GM23338 (cell line): ENCODE results near the gene ROR1. TPM values are rescaled to one million over a fixed set of nuclear protein-coding genes. Genes with fewer than 3 reads are reported as not detected.

Experiments
- ATAC-seq: fragments of 200-7000 bp; cut with Tn5 transposase; 3 replicates; pipeline ENCODE4 v1.9.1; 2020
- DNase-seq: peaks from one replicate; pipeline ENCODE4 v3.0.0-alpha.2; 2015; ENCODE audit warnings: low spot score
- H2AFZ ChIP-seq: fragments of 200-600 bp; sonication (generic); 2 replicates; pipeline ENCODE4 v1.8.0; 2016; ENCODE audit warnings: antibody characterized with exemption, mild to moderate bottlenecking, moderate library complexity
- H3F3A ChIP-seq: fragments of 200-600 bp; sonication (generic); replicated peaks from 2 replicates; pipeline ENCODE4 v1.8.0; 2017; ENCODE audit warnings: antibody characterized with exemption, mixed run types, low read depth
- H3K27ac ChIP-seq: fragments of 200-600 bp; sonication (generic); 2 replicates; pipeline ENCODE4 v1.6.1; 2016; ENCODE audit warnings: low read depth
- H3K27me3 ChIP-seq: fragments of 200-600 bp; sonication (generic); 2 replicates; pipeline ENCODE4 v1.8.0; 2016; ENCODE audit warnings: mild to moderate bottlenecking, mixed run types, moderate library complexity; ENCODE audit not compliant: insufficient read depth
- H3K36me3 ChIP-seq: fragments of 200-600 bp; sonication (generic); 2 replicates; pipeline ENCODE4 v1.8.0; 2016; ENCODE audit warnings: mild to moderate bottlenecking; ENCODE audit not compliant: insufficient read depth
- H3K4me1 ChIP-seq: fragments of 200-600 bp; sonication (generic); 2 replicates; pipeline ENCODE4 v1.8.0; 2016; ENCODE audit warnings: mild to moderate bottlenecking, moderate library complexity; ENCODE audit not compliant: insufficient read depth
- H3K4me2 ChIP-seq: fragments of 200-600 bp; sonication (generic); 2 replicates; pipeline ENCODE4 v1.7.1; 2017; ENCODE audit warnings: mixed run types
- H3K4me3 ChIP-seq: fragments of 200-600 bp; sonication (generic); 2 replicates; pipeline ENCODE4 v1.6.1; 2016; ENCODE audit warnings: mixed run types
- H3K79me2 ChIP-seq: fragments of 200-600 bp; sonication (generic); replicated peaks from 2 replicates; pipeline ENCODE4 v1.8.0; 2017; ENCODE audit warnings: mild to moderate bottlenecking; ENCODE audit not compliant: insufficient read depth
- H3K9me2 ChIP-seq: fragments of 200-600 bp; sonication (generic); 2 replicates; pipeline ENCODE4 v1.8.0; 2017; ENCODE audit not compliant: insufficient read depth
- H4K20me1 ChIP-seq: fragments of 200-600 bp; sonication (generic); replicated peaks from 2 replicates; pipeline ENCODE4 v1.8.0; 2017; ENCODE audit warnings: mild to moderate bottlenecking; ENCODE audit not compliant: insufficient read depth
- H3K27ac Mint-ChIP-seq: 2 replicates; pipeline ENCODE4 v1.8.0; 2020; ENCODE audit warnings: inconsistent platforms, mild to moderate bottlenecking, moderate library complexity, mixed read lengths
- H3K27me3 Mint-ChIP-seq: 3 replicates; pipeline ENCODE4 v1.8.0; 2022; ENCODE audit warnings: low read depth, mild to moderate bottlenecking, moderate library complexity, mixed read lengths, inconsistent platforms; ENCODE audit not compliant: insufficient read depth, poor library complexity
- H3K36me3 Mint-ChIP-seq: 3 replicates; pipeline ENCODE4 v1.8.0; 2021; ENCODE audit warnings: low read depth, mild to moderate bottlenecking, inconsistent platforms, moderate library complexity, mixed read lengths
- H3K4me1 Mint-ChIP-seq: 3 replicates; pipeline ENCODE4 v1.8.0; 2020; ENCODE audit warnings: mild to moderate bottlenecking, inconsistent platforms, mixed read lengths
- H3K4me3 Mint-ChIP-seq: 3 replicates; pipeline ENCODE4 v1.8.0; 2021; ENCODE audit warnings: moderate library complexity, mild to moderate bottlenecking, inconsistent platforms, mixed read lengths
- H3K9me3 Mint-ChIP-seq: 3 replicates; pipeline ENCODE4 v1.8.0; 2020; ENCODE audit warnings: moderate library complexity, mild to moderate bottlenecking, inconsistent platforms, mixed read lengths
- EZH2phosphoT487 ChIP-seq: fragments of 200-600 bp; sonication (generic); IDR thresholded peaks from one replicate; pipeline ENCODE4 v1.8.1; 2018; ENCODE audit warnings: antibody characterized with exemption; ENCODE audit not compliant: unreplicated experiment
- JUNB ChIP-seq: IDR thresholded peaks from one replicate; pipeline ENCODE4 v1.6.1; 2016; ENCODE audit warnings: antibody characterized with exemption; ENCODE audit not compliant: unreplicated experiment
- POLR2AphosphoS5 ChIP-seq: IDR thresholded peaks from 2 replicates; pipeline ENCODE4 v1.6.1; 2016; ENCODE audit warnings: antibody characterized with exemption, low read depth
- ZNF114 ChIP-seq: fragments of 250-450 bp; sonication (Bioruptor Pico); IDR thresholded peaks from 2 replicates; pipeline ENCODE4 v1.5.0; 2020; ENCODE audit warnings: mild to moderate bottlenecking, moderate library complexity
- polyA plus RNA-seq: library from polyadenylated mRNA; unstranded; fragments of >200 nt; fragmentation: Nextera tagmentation; extraction: Ambion mirVana; gene quantifications from 2 replicates; pipeline ENCODE4 v1.2.1, GENCODE V29; 2016
- total RNA-seq: library from RNA; depleted of rRNA; stranded (reverse); fragments of >200 nt; shearing (Covaris generic); gene quantifications from 2 replicates; pipeline ENCODE4 v1.2.3, GENCODE V29; 2014
- TF ChIP-seq, protein P1 (sequence below), 2 experiments: fragments of 200-600 bp in 1 of 2; sonication (generic) in 1 of 2; conservative IDR thresholded peaks; 2 replicates each; pipeline versions ENCODE4 v1.5.1 to v1.6.1; 2016 to 2017; ENCODE audit warnings: antibody characterized with exemption in 2 of 2, low read depth in 2 of 2, mild to moderate bottlenecking in 2 of 2, moderate library complexity in 1 of 2
- TF ChIP-seq, protein P2 (sequence below): fragments of 250-450 bp; sonication (Bioruptor Pico); IDR thresholded peaks from 2 replicates; pipeline ENCODE4 v1.5.0; 2020; ENCODE audit warnings: mild to moderate bottlenecking, moderate library complexity

Gene ROR1
- total and polyA plus RNA-seq, 2 experiments from 2014 or later: 59.7 to 96.0 TPM

DNA sequence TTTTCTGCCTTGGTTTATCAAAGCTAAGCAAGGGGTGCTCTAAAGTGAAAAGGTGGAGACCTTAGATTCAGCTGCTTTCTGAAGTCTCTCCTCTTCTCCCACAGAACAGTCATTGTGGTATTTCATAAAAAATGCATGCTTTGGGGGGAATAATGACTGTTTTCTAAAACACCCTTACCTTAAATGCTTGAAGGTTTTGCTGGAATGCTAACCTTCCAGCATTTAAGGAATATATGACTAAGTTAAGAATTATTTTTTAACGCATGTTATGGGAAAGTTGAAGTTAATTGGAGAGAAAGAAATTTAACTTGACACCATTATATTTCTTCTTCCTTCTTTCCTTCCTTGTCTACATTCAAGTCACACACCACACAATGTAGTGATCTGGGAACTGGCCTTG, 162.5 kb downstream of the ROR1 start:
- Histone ChIP-seq H3F3A (no peaks in the 10 kb centered on the region), H3K4me1 (no peaks in the 10 kb centered on the region), H4K20me1 (peaks cover 49% of the 10 kb centered on the region), H3K9me2 (no peaks in the 10 kb centered on the region; the same call in 1 of the 2 replicates), H3K36me3 (no peaks in the 10 kb centered on the region), H3K4me2 (no peak overlapping the region), H3K27me3 (no peaks in the 10 kb centered on the region), H2AFZ (no peak overlapping the region), H3K4me3 (no peak overlapping the region), H3K27ac (no peak overlapping the region), H3K79me2 (peaks cover 91% of the 10 kb centered on the region)
- Mint-ChIP-seq H3K27ac (no peak overlapping the region), H3K9me3 (no peaks in the 10 kb centered on the region), H3K27me3 (peaks cover 8% of the 10 kb centered on the region), H3K36me3 (no peaks in the 10 kb centered on the region), H3K4me1 (peaks cover 12% of the 10 kb centered on the region), H3K4me3 (no peak overlapping the region)
- TF ChIP-seq, protein P1, sequence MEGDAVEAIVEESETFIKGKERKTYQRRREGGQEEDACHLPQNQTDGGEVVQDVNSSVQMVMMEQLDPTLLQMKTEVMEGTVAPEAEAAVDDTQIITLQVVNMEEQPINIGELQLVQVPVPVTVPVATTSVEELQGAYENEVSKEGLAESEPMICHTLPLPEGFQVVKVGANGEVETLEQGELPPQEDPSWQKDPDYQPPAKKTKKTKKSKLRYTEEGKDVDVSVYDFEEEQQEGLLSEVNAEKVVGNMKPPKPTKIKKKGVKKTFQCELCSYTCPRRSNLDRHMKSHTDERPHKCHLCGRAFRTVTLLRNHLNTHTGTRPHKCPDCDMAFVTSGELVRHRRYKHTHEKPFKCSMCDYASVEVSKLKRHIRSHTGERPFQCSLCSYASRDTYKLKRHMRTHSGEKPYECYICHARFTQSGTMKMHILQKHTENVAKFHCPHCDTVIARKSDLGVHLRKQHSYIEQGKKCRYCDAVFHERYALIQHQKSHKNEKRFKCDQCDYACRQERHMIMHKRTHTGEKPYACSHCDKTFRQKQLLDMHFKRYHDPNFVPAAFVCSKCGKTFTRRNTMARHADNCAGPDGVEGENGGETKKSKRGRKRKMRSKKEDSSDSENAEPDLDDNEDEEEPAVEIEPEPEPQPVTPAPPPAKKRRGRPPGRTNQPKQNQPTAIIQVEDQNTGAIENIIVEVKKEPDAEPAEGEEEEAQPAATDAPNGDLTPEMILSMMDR (conservative IDR thresholded peaks at IDR 0.05; ENCODE audit: low read depth in 2 of 2): no peak
- no peak for DNase-seq
- ATAC-seq: no peak

DNA sequence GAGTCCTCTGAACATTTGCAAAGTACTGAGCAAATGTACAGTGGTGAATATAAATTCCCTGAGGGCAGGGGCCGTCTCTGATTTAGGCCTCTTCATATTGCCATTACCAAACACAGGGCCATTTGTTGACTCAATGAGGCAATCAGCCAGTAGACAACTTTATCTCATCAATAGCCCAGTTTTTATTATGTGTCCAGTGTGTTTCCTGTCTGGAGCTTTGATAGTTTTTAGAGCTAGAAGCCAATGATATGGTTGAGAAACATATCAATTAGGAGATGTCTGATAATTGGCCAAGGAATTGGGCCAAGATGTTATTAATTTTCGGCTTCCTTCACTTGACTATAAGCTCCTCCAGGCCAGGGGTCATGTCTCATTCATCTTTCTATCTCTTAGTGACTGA, 163.0 kb downstream of the ROR1 start:
- H3K4me2 ChIP-seq: no peak overlapping the region
- TF ChIP-seq, protein P1 (conservative IDR thresholded peaks at IDR 0.05; ENCODE audit: low read depth in 2 of 2): no peak
- ATAC-seq (no peak), DNase-seq (no peak)
- no peaks in the 10 kb centered on the region for H3K4me1 ChIP-seq
- H3K4me3 Mint-ChIP-seq: no peak overlapping the region
- no peaks in the 10 kb centered on the region for H3K27me3 ChIP-seq
- H3K27ac ChIP-seq: no peak overlapping the region
- no peak overlapping the region for H3K27ac Mint-ChIP-seq
- H3K9me3 Mint-ChIP-seq: no peaks in the 10 kb centered on the region
- peaks cover 91% of the 10 kb centered on the region for H3K79me2 ChIP-seq
- H3K36me3 Mint-ChIP-seq: no peaks in the 10 kb centered on the region
- no peaks in the 10 kb centered on the region; the same call in 1 of the 2 replicates for H3K9me2 ChIP-seq
- H2AFZ ChIP-seq: no peak overlapping the region
- H3K36me3 ChIP-seq: no peaks in the 10 kb centered on the region
- H3K27me3 Mint-ChIP-seq: peaks cover 8% of the 10 kb centered on the region
- no peak overlapping the region for H3K4me3 ChIP-seq
- no peaks in the 10 kb centered on the region for H3F3A ChIP-seq
- peaks cover 44% of the 10 kb centered on the region for H4K20me1 ChIP-seq
- H3K4me1 Mint-ChIP-seq: peaks cover 14% of the 10 kb centered on the region

DNA sequence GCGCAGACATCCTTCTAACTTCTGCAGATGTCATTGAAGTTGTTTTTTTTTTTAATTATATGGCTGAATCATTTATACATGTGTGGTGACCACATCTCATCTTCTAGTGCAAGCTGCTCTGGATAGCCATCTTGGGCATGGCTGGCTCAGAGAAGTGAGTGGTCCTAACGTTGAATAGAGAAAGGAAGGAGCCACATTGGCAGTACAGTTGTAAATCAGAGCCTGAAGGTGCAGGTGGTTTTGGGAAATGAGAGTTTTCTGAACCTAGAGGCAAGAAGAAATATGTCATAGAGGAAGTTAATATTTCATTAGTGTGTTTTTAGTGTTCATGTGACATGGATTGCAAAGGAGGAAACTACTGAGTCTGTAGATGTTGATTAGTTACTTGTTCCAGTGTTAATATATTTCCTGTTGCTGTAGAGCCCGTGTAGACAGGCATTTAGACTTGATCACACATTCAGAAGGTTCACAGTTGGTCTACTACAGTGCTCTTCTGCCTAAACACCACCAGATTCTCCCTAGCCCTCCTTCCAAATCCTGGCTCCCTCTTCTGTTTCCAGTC, 163.7 kb downstream of the ROR1 start:
- no peaks in the 10 kb centered on the region for H3K27me3 ChIP-seq
- H3K27ac ChIP-seq: no peak overlapping the region
- Mint-ChIP-seq H3K36me3 (no peaks in the 10 kb centered on the region), H3K4me3 (no peak overlapping the region), H3K27ac (no peak overlapping the region), H3K4me1 (peaks cover 17% of the 10 kb centered on the region), H3K27me3 (peaks cover 6% of the 10 kb centered on the region), H3K9me3 (no peaks in the 10 kb centered on the region)
- no peak overlapping the region for H3K4me3 ChIP-seq
- H3K4me1 ChIP-seq: no peaks in the 10 kb centered on the region
- peaks cover 41% of the 10 kb centered on the region for H4K20me1 ChIP-seq
- no peaks in the 10 kb centered on the region; the same call in 1 of the 2 replicates for H3K9me2 ChIP-seq
- H3K4me2 ChIP-seq: no peak overlapping the region
- peaks cover 88% of the 10 kb centered on the region for H3K79me2 ChIP-seq
- DNase-seq: no peak
- ATAC-seq: no peak
- H3K36me3 ChIP-seq: no peaks in the 10 kb centered on the region
- H2AFZ ChIP-seq: no peak overlapping the region
- H3F3A ChIP-seq: no peaks in the 10 kb centered on the region
- no peak for TF ChIP-seq JUNB
- no peak for TF ChIP-seq POLR2AphosphoS5
- no peak for TF ChIP-seq ZNF114
- TF ChIP-seq, protein P2, sequence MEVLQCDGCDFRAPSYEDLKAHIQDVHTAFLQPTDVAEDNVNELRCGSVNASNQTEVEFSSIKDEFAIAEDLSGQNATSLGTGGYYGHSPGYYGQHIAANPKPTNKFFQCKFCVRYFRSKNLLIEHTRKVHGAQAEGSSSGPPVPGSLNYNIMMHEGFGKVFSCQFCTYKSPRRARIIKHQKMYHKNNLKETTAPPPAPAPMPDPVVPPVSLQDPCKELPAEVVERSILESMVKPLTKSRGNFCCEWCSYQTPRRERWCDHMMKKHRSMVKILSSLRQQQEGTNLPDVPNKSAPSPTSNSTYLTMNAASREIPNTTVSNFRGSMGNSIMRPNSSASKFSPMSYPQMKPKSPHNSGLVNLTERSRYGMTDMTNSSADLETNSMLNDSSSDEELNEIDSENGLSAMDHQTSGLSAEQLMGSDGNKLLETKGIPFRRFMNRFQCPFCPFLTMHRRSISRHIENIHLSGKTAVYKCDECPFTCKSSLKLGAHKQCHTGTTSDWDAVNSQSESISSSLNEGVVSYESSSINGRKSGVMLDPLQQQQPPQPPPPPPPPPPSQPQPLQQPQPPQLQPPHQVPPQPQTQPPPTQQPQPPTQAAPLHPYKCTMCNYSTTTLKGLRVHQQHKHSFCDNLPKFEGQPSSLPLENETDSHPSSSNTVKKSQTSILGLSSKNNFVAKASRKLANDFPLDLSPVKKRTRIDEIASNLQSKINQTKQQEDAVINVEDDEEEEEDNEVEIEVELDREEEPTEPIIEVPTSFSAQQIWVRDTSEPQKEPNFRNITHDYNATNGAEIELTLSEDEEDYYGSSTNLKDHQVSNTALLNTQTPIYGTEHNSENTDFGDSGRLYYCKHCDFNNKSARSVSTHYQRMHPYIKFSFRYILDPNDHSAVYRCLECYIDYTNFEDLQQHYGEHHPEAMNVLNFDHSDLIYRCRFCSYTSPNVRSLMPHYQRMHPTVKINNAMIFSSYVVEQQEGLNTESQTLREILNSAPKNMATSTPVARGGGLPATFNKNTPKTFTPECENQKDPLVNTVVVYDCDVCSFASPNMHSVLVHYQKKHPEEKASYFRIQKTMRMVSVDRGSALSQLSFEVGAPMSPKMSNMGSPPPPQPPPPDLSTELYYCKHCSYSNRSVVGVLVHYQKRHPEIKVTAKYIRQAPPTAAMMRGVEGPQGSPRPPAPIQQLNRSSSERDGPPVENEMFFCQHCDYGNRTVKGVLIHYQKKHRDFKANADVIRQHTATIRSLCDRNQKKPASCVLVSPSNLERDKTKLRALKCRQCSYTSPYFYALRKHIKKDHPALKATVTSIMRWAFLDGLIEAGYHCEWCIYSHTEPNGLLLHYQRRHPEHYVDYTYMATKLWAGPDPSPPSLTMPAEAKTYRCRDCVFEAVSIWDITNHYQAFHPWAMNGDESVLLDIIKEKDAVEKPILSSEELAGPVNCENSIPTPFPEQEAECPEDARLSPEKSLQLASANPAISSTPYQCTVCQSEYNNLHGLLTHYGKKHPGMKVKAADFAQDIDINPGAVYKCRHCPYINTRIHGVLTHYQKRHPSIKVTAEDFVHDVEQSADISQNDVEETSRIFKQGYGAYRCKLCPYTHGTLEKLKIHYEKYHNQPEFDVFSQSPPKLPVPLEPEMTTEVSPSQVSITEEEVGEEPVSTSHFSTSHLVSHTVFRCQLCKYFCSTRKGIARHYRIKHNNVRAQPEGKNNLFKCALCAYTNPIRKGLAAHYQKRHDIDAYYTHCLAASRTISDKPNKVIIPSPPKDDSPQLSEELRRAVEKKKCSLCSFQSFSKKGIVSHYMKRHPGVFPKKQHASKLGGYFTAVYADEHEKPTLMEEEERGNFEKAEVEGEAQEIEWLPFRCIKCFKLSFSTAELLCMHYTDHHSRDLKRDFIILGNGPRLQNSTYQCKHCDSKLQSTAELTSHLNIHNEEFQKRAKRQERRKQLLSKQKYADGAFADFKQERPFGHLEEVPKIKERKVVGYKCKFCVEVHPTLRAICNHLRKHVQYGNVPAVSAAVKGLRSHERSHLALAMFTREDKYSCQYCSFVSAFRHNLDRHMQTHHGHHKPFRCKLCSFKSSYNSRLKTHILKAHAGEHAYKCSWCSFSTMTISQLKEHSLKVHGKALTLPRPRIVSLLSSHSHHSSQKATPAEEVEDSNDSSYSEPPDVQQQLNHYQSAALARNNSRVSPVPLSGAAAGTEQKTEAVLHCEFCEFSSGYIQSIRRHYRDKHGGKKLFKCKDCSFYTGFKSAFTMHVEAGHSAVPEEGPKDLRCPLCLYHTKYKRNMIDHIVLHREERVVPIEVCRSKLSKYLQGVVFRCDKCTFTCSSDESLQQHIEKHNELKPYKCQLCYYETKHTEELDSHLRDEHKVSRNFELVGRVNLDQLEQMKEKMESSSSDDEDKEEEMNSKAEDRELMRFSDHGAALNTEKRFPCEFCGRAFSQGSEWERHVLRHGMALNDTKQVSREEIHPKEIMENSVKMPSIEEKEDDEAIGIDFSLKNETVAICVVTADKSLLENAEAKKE (CRISPR knock-in tag): no peak
- TF ChIP-seq EZH2phosphoT487: no peak
